ENCODE results near the gene MRPS15.

MRPS15 gene

GRCh38 chr1:36453600-36454388 is 10.4 kb downstream of the MRPS15 start:
- H3K4me1 ChIP-seq (ENCODE audit: insufficient read depth, low read length): no peaks in the 10 kb centered on the region
- H3K4me3 ChIP-seq (ENCODE audit: low read length): no peak overlapping the region
- no peaks in the 10 kb centered on the region for H3K9me3 ChIP-seq (ENCODE audit: insufficient read depth, low read depth, low read length)
- H3K9ac ChIP-seq (ENCODE audit: low read depth, low read length): no peak overlapping the region
- H3K27ac ChIP-seq (ENCODE audit: low read length): no peak overlapping the region
- H3K27me3 ChIP-seq (ENCODE audit: insufficient read depth, low read length): no peaks in the 10 kb centered on the region
- H3K36me3 ChIP-seq (ENCODE audit: insufficient read depth, low read depth, low read length): peaks cover 43% of the 10 kb centered on the region

GRCh38 chr1:36453051-36453450 is 11.1 kb downstream of the MRPS15 start:
- H3K9me3 ChIP-seq (ENCODE audit: insufficient read depth, low read depth, low read length): no peaks in the 10 kb centered on the region
- no peak overlapping the region for H3K4me3 ChIP-seq (ENCODE audit: low read length)
- peaks cover 38% of the 10 kb centered on the region for H3K36me3 ChIP-seq (ENCODE audit: insufficient read depth, low read depth, low read length)
- H3K27ac ChIP-seq (ENCODE audit: low read length): no peak overlapping the region
- no peak overlapping the region for H3K9ac ChIP-seq (ENCODE audit: low read depth, low read length)
- no peaks in the 10 kb centered on the region for H3K27me3 ChIP-seq (ENCODE audit: insufficient read depth, low read length)
- no peaks in the 10 kb centered on the region for H3K4me1 ChIP-seq (ENCODE audit: insufficient read depth, low read length)

- Histone ChIP-seq H3K27ac (ENCODE audit: low read length) (peak overlapping the region; percentile 52), H3K9ac (ENCODE audit: low read depth, low read length) (peak overlapping the region; percentile 88; the same call in 1 of the 2 replicates), H3K9me3 (ENCODE audit: insufficient read depth, low read depth, low read length) (no peaks in the 10 kb centered on the region), H3K36me3 (ENCODE audit: insufficient read depth, low read depth, low read length) (peaks cover 20% of the 10 kb centered on the region), H3K4me1 (ENCODE audit: insufficient read depth, low read length) (no peaks in the 10 kb centered on the region), H3K4me3 (ENCODE audit: low read length) (peak overlapping the region; percentile 83), H3K27me3 (ENCODE audit: insufficient read depth, low read length) (no peaks in the 10 kb centered on the region)
Observed at GRCh38 chr1:36450919-36451305, 13.3 kb downstream of the MRPS15 start.

GRCh38 chr1:36450270-36450918 is 13.8 kb downstream of the MRPS15 start, which contains the start of gene OSCP1:
TSS of gene OSCP1 (minus strand) at chr1:36450451. CDS start at chr1:36450369, 82 bp downstream.
- Histone ChIP-seq H3K4me1 (ENCODE audit: insufficient read depth, low read length) (no peaks in the 10 kb centered on the region), H3K27ac (ENCODE audit: low read length) (peak within 1 kb of the TSS; percentile 52), H3K36me3 (ENCODE audit: insufficient read depth, low read depth, low read length) (peaks cover 15% of the 10 kb centered on the region), H3K9ac (ENCODE audit: low read depth, low read length) (peak within 1 kb of the TSS; percentile 88; the same call in 1 of the 2 replicates), H3K27me3 (ENCODE audit: insufficient read depth, low read length) (no peaks in the 10 kb centered on the region), H3K4me3 (ENCODE audit: low read length) (peak within 1 kb of the TSS; percentile 83), H3K9me3 (ENCODE audit: insufficient read depth, low read depth, low read length) (no peaks in the 10 kb centered on the region)

GRCh38 chr1:36448530-36449056 is 15.6 kb downstream of the MRPS15 start:
- Histone ChIP-seq H3K9ac (ENCODE audit: low read depth, low read length) (no peak overlapping the region), H3K36me3 (ENCODE audit: insufficient read depth, low read depth, low read length) (no peaks in the 10 kb centered on the region), H3K4me1 (ENCODE audit: insufficient read depth, low read length) (no peaks in the 10 kb centered on the region), H3K27me3 (ENCODE audit: insufficient read depth, low read length) (no peaks in the 10 kb centered on the region), H3K27ac (ENCODE audit: low read length) (no peak overlapping the region), H3K9me3 (ENCODE audit: insufficient read depth, low read depth, low read length) (no peaks in the 10 kb centered on the region), H3K4me3 (ENCODE audit: low read length) (no peak overlapping the region)

GRCh38 chr1:36447450-36447849 is 16.7 kb downstream of the MRPS15 start:
- no peaks in the 10 kb centered on the region for H3K27me3 ChIP-seq (ENCODE audit: insufficient read depth, low read length)
- no peaks in the 10 kb centered on the region for H3K9me3 ChIP-seq (ENCODE audit: insufficient read depth, low read depth, low read length)
- H3K27ac ChIP-seq (ENCODE audit: low read length): no peak overlapping the region

GRCh38 chr1:36446746-36447145 is 17.4 kb downstream of the MRPS15 start:
- Histone ChIP-seq H3K4me1 (ENCODE audit: insufficient read depth, low read length) (no peaks in the 10 kb centered on the region), H3K9me3 (ENCODE audit: insufficient read depth, low read depth, low read length) (no peaks in the 10 kb centered on the region), H3K27me3 (ENCODE audit: insufficient read depth, low read length) (no peaks in the 10 kb centered on the region), H3K27ac (ENCODE audit: low read length) (no peak overlapping the region), H3K9ac (ENCODE audit: low read depth, low read length) (no peak overlapping the region), H3K36me3 (ENCODE audit: insufficient read depth, low read depth, low read length) (no peaks in the 10 kb centered on the region), H3K4me3 (ENCODE audit: low read length) (no peak overlapping the region)

More at GRCh38 chr1:36447450-36447849, 16.7 kb downstream of the MRPS15 start:
- Histone ChIP-seq H3K4me3 (ENCODE audit: low read length) (no peak overlapping the region), H3K4me1 (ENCODE audit: insufficient read depth, low read length) (no peaks in the 10 kb centered on the region), H3K9ac (ENCODE audit: low read depth, low read length) (no peak overlapping the region), H3K36me3 (ENCODE audit: insufficient read depth, low read depth, low read length) (no peaks in the 10 kb centered on the region)

GRCh38 chr1:36446271-36446670 is 17.9 kb downstream of the MRPS15 start:
- H3K9ac ChIP-seq (ENCODE audit: low read depth, low read length): no peak overlapping the region
- H3K4me1 ChIP-seq (ENCODE audit: insufficient read depth, low read length): no peaks in the 10 kb centered on the region
- H3K27me3 ChIP-seq (ENCODE audit: insufficient read depth, low read length): no peaks in the 10 kb centered on the region
- H3K27ac ChIP-seq (ENCODE audit: low read length): no peak overlapping the region
- H3K9me3 ChIP-seq (ENCODE audit: insufficient read depth, low read depth, low read length): no peaks in the 10 kb centered on the region
- no peaks in the 10 kb centered on the region for H3K36me3 ChIP-seq (ENCODE audit: insufficient read depth, low read depth, low read length)
- H3K4me3 ChIP-seq (ENCODE audit: low read length): no peak overlapping the region

- Histone ChIP-seq H3K4me3 (ENCODE audit: low read length) (no peak overlapping the region), H3K27me3 (ENCODE audit: insufficient read depth, low read length) (no peaks in the 10 kb centered on the region), H3K9me3 (ENCODE audit: insufficient read depth, low read depth, low read length) (no peaks in the 10 kb centered on the region)
Observed at GRCh38 chr1:36443297-36443696, 20.9 kb downstream of the MRPS15 start.

GRCh38 chr1:36442337-36442736 is 21.8 kb downstream of the MRPS15 start:
- Histone ChIP-seq H3K9me3 (ENCODE audit: insufficient read depth, low read depth, low read length) (no peaks in the 10 kb centered on the region), H3K9ac (ENCODE audit: low read depth, low read length) (no peak overlapping the region), H3K36me3 (ENCODE audit: insufficient read depth, low read depth, low read length) (no peaks in the 10 kb centered on the region), H3K27ac (ENCODE audit: low read length) (no peak overlapping the region), H3K4me1 (ENCODE audit: insufficient read depth, low read length) (peaks cover 3% of the 10 kb centered on the region; the same call in 1 of the 2 replicates), H3K4me3 (ENCODE audit: low read length) (no peak overlapping the region), H3K27me3 (ENCODE audit: insufficient read depth, low read length) (no peaks in the 10 kb centered on the region)

More at GRCh38 chr1:36443297-36443696, 20.9 kb downstream of the MRPS15 start:
- H3K4me1 ChIP-seq (ENCODE audit: insufficient read depth, low read length): peaks cover 3% of the 10 kb centered on the region; the same call in 1 of the 2 replicates
- no peak overlapping the region for H3K9ac ChIP-seq (ENCODE audit: low read depth, low read length)
- H3K27ac ChIP-seq (ENCODE audit: low read length): no peak overlapping the region
- H3K36me3 ChIP-seq (ENCODE audit: insufficient read depth, low read depth, low read length): no peaks in the 10 kb centered on the region

- Histone ChIP-seq H3K36me3 (ENCODE audit: insufficient read depth, low read depth, low read length) (no peaks in the 10 kb centered on the region), H3K27me3 (ENCODE audit: insufficient read depth, low read length) (no peaks in the 10 kb centered on the region), H3K4me3 (ENCODE audit: low read length) (no peak overlapping the region), H3K4me1 (ENCODE audit: insufficient read depth, low read length) (peaks cover 3% of the 10 kb centered on the region; the same call in 1 of the 2 replicates), H3K27ac (ENCODE audit: low read length) (no peak overlapping the region), H3K9me3 (ENCODE audit: insufficient read depth, low read depth, low read length) (no peaks in the 10 kb centered on the region), H3K9ac (ENCODE audit: low read depth, low read length) (no peak overlapping the region)
Observed at GRCh38 chr1:36440646-36441045, 23.5 kb downstream of the MRPS15 start.
